Esophagus squamous epithelium (tissue), 5 donors: ENCODE data around the gene AHRR. TPM values are rescaled to one million over a fixed set of nuclear protein-coding genes. Genes with fewer than 3 reads are reported as not detected.
"Not testable (repeated sequence)": the region's sequence is repeated elsewhere in the genome, so short reads cannot be mapped to it uniquely, and the experiment has no call there.

Experiments
- DNase-seq: peaks from one replicate; lab custom pipeline; 2025; lab: John Stamatoyannopoulos, UW
- H3K27ac ChIP-seq, 4 donors: fragments of 200-600 bp; sonication (generic); one replicate each; pipeline ENCODE4 v1.5.1; 2016 to 2019; ENCODE audit warnings: mild to moderate bottlenecking in 1 of 4
- H3K27me3 ChIP-seq, 4 donors: fragments of 200-600 bp; sonication (generic); 1 replicate in 3 of 4; 2 replicates in 1 of 4; pipeline versions ENCODE4 v1.5.1 to v1.6.0; 2017 to 2021; ENCODE audit warnings: antibody characterized with exemption in 1 of 4
- H3K36me3 ChIP-seq, 3 donors: fragments of 200-600 bp; sonication (generic); one replicate each; pipeline ENCODE4 v1.5.1; 2016 to 2019
- H3K4me1 ChIP-seq, 3 donors: fragments of 200-600 bp; sonication (generic); one replicate each; pipeline ENCODE4 v1.5.1; 2017 to 2019
- H3K4me3 ChIP-seq, 4 donors: fragments of 200-600 bp; sonication (generic); 1 replicate in 3 of 4; 2 replicates in 1 of 4; pipeline ENCODE4 v1.5.1; 2016 to 2019; ENCODE audit warnings: mild to moderate bottlenecking in 2 of 4, moderate library complexity in 1 of 4
- H3K9me3 ChIP-seq, 3 donors: fragments of 200-600 bp; sonication (generic); one replicate each; pipeline ENCODE4 v1.5.1; 2016 to 2019
- CTCF ChIP-seq, 6 experiments: fragments of 450-650 bp in 4 of 6; fragments of 200-600 bp in 2 of 6; sonication (generic) in 2 of 6; IDR thresholded peaks; one replicate each; pipeline ENCODE4 v1.5.1; 2016 to 2019; ENCODE audit warnings: antibody characterized with exemption in 6 of 6, mild to moderate bottlenecking in 4 of 6, moderate library complexity in 4 of 6
- POLR2A ChIP-seq, 4 donors: fragments of 450-650 bp; IDR thresholded peaks; one replicate each; pipeline ENCODE4 v1.6.1; 2017; ENCODE audit warnings: antibody characterized with exemption in 4 of 4, mild to moderate bottlenecking in 4 of 4, moderate library complexity in 3 of 4
- WGBS, 2 donors: methylation state at CpG; one replicate each; pipeline ENCODE4 v1.1.5; 2018; 5-methylcytosine and 5-hydroxymethylcytosine counted together
- intact Hi-C: fragments of 100-400 bp; cut with DNase I; formaldehyde crosslinking; loops from one replicate; pipeline ENCODE4 v1.15.0; 2022
- total RNA-seq, 4 donors: library from RNA; depleted of rRNA; stranded (reverse); fragments of >200 nt; gene quantifications; one replicate each; pipeline ENCODE4 v1.1.0, GENCODE V29; 2016
- donor health status: DM: yes; HTN: yes; CAD: no.

AHRR gene
- total RNA-seq, 4 donors from 2014 or later, result 0.66 to 1.5 (median 1.1) TPM

- no peak overlapping the region for H3K4me3 ChIP-seq
These were observed 46.9 kb downstream of the AHRR start for GRCh38 chr5:368183-369084.

GRCh38 chr5:369151-369868 lies 47.8 kb downstream of the AHRR start:
- Histone ChIP-seq H3K27ac (no peak overlapping the region), H3K9me3 (peaks cover 0 to 17% (median 4%) of the 10 kb centered on the region in 3 donors), H3K4me3 (no peak overlapping the region), H3K36me3 (no peaks in the 10 kb centered on the region), H3K27me3 (peaks cover 0 to 30% (median 0%) of the 10 kb centered on the region in 4 donors), H3K4me1 (peaks cover 7 to 48% (median 10%) of the 10 kb centered on the region in 3 donors)
- TF ChIP-seq POLR2A (IDR thresholded peaks at IDR 0.05) (no peak), CTCF (IDR thresholded peaks at IDR 0.05) (no peak)
- WGBS, 2 donors, result 59 to 62% methylated on average over 9 to 13 of the region's 15 CpGs
- no peak for DNase-seq
- intact Hi-C loops, result no loop called here

More at GRCh38 chr5:368183-369084, 46.9 kb downstream of the AHRR start:
- H3K9me3 ChIP-seq, result peaks cover 0 to 22% (median 4%) of the 10 kb centered on the region in 3 donors
- H3K4me1 ChIP-seq, result peaks cover 6 to 39% (median 7%) of the 10 kb centered on the region in 3 donors
- 57 to 65% methylated on average over 20 to 26 of the region's 26 CpGs for whole genome bisulfite sequencing, 2 donors
- no peak overlapping the region for H3K27ac ChIP-seq
- no peaks in the 10 kb centered on the region for H3K36me3 ChIP-seq
- H3K27me3 ChIP-seq, result peaks cover 0 to 21% (median 0%) of the 10 kb centered on the region in 4 donors
- no peak for DNase-seq
- no peak for TF ChIP-seq CTCF (IDR thresholded peaks at IDR 0.05)
- no peak for TF ChIP-seq POLR2A (IDR thresholded peaks at IDR 0.05)
- intact Hi-C loops, result no loop called here

DNA sequence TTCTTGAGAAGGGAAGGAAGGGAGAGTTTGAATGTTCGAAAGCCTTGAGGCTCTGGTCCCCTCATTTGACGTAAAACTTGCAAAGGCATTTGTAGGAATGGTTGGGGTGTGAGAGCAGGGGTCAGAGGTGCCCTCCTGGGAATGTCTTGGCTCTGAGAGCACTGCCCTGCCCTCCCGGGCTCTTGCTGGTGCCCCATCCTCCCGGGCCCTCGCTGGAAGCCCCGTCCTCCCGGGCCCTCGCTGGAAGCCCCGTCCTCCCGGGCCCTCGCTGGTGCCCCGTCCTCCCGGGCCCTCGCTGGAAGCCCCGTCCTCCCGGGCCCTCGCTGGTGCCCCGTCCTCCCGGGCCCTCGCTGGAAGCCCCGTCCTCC lies 48.3 kb downstream of the AHRR start:
- H3K4me1 ChIP-seq, result peaks cover 7 to 54% (median 10%) of the 10 kb centered on the region in 3 donors
- DNase-seq, H3K4me3 ChIP-seq, intact Hi-C loops, H3K27ac ChIP-seq, H3K36me3 ChIP-seq: not testable (repeated sequence)
- 62 to 84% methylated on average over 2 to 14 of the region's 21 CpGs for WGBS, 2 donors
- H3K9me3 ChIP-seq, result peaks cover 0 to 14% (median 4%) of the 10 kb centered on the region in 3 donors
- peaks cover 0 to 35% (median 0%) of the 10 kb centered on the region in 4 donors for H3K27me3 ChIP-seq

DNA sequence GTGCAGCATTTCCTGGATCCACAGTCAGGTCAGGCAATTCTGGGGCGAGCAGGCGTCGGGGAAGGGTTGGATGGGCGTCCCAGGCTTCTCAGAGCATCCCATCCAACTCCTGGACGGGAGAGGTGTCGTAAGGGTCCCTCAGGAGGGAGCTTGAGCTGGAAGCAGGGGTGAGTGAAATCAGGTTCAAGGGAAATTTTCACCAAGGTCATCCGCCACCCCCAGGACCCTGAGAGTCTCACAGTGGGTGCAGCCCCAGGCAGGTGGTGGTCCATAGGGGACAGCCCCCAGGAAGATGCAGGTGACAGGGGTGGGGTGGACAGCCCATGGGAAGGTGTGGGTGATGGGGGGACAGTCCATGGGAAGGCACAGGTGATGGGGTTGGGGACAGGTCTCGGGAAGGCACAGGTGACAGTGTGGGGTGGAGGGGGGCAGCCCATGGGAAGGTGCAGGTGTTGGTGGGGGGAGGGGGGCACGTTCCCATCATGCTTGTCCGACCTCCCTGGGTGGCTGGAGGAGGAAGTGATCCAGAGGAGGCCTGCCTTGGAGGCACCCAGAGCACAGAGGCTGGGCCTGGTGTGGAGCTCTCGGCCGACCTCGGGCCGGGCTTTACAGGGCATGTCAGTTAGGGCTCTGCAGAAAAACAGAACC lies 48.9 kb downstream of the AHRR start:
- WGBS, 2 donors, result 85 to 95% methylated on average over 4 to 10 of the region's 14 CpGs
- no peak overlapping the region for H3K27ac ChIP-seq
- H3K27me3 ChIP-seq, result peaks cover 0 to 41% (median 0%) of the 10 kb centered on the region in 4 donors
- TF ChIP-seq CTCF (IDR thresholded peaks at IDR 0.05) (no peak), POLR2A (IDR thresholded peaks at IDR 0.05) (no peak)
- peaks cover 0 to 8% (median 4%) of the 10 kb centered on the region in 3 donors for H3K9me3 ChIP-seq
- intact Hi-C loops, result no loop called here
- DNase-seq, result no peak
- H3K4me3 ChIP-seq, result no peak overlapping the region
- no peaks in the 10 kb centered on the region for H3K36me3 ChIP-seq
- peaks cover 7 to 54% (median 10%) of the 10 kb centered on the region in 3 donors for H3K4me1 ChIP-seq
